ENCODE measurements around the gene AP1S1. TPM values are rescaled to one million over a fixed set of nuclear protein-coding genes. Genes with fewer than 3 reads are reported as not detected.
A peak's percentile ranks its signal among the peaks of the same experiment; 100 is the strongest.

AP1S1 gene
- total and polyA plus RNA-seq, 3 donors from 2014 or later, result 31.7 to 54.8 (median 46.3) TPM

GRCh38 chr7:101171442-101171837, 17.2 kb downstream of the AP1S1 start:
- H3K27me3 ChIP-seq, result no peaks in the 10 kb centered on the region
- no peak overlapping the region for H3K4me3 ChIP-seq
- no peak for TF ChIP-seq CTCF (IDR thresholded peaks at IDR 0.05)
- no peak for TF ChIP-seq POLR2A (IDR thresholded peaks at IDR 0.05)
- peaks cover 18% of the 10 kb centered on the region for H3K4me1 ChIP-seq
- intact Hi-C loops (cut with DNase I; ENCODE audit: low total_unique reads), result no loop called here
- H3K9me3 ChIP-seq, result no peaks in the 10 kb centered on the region
- H3K36me3 ChIP-seq (ENCODE audit: low read depth, missing control alignments), result no peaks in the 10 kb centered on the region
- DNase-seq, result no peak
- H3K27ac ChIP-seq, result no peak overlapping the region
- WGBS, 2 donors, result 0 to 1% methylated on average over 12 to 13 of the region's 13 CpGs

GRCh38 chr7:101172005-101172853, 18.0 kb downstream of the AP1S1 start:
- H3K27me3 ChIP-seq, result no peaks in the 10 kb centered on the region
- DNase-seq, result no peak
- H3K4me3 ChIP-seq, result peak overlapping the region in 1 of 2 donors; percentile 11
- 1 to 3% methylated on average over 4 to 63 of the region's 79 CpGs for WGBS, 2 donors
- no peaks in the 10 kb centered on the region for H3K36me3 ChIP-seq (ENCODE audit: low read depth, missing control alignments)
- no peak for TF ChIP-seq CTCF (IDR thresholded peaks at IDR 0.05)
- no peak for TF ChIP-seq POLR2A (IDR thresholded peaks at IDR 0.05)
- H3K9me3 ChIP-seq, result no peaks in the 10 kb centered on the region
- intact Hi-C loops (cut with DNase I; ENCODE audit: low total_unique reads), result no loop called here
- H3K27ac ChIP-seq, result no peak overlapping the region
- peaks cover 18% of the 10 kb centered on the region for H3K4me1 ChIP-seq

- H3K27me3 ChIP-seq, result no peaks in the 10 kb centered on the region
- TF ChIP-seq POLR2A (IDR thresholded peaks at IDR 0.05), result no peak
- TF ChIP-seq CTCF (IDR thresholded peaks at IDR 0.05), result no peak
- no peaks in the 10 kb centered on the region for H3K9me3 ChIP-seq
- DNase-seq, result peak; percentile 80
- WGBS, 2 donors, result 1 to 2% methylated on average over 21 to 28 of the region's 53 CpGs
- H3K36me3 ChIP-seq (ENCODE audit: low read depth, missing control alignments), result no peaks in the 10 kb centered on the region
- intact Hi-C loops (cut with DNase I; ENCODE audit: low total_unique reads), result no loop called here
- H3K4me3 ChIP-seq, result no peak overlapping the region
- H3K27ac ChIP-seq, result no peak overlapping the region
- H3K4me1 ChIP-seq, result peaks cover 18% of the 10 kb centered on the region
Observed at GRCh38 chr7:101172854-101173751, 18.8 kb downstream of the AP1S1 start.

GRCh38 chr7:101173752-101174244, 19.5 kb downstream of the AP1S1 start:
- Histone ChIP-seq H3K4me3 (peak overlapping the region in 1 of 2 donors; percentile 7), H3K4me1 (peaks cover 18% of the 10 kb centered on the region), H3K27me3 (no peaks in the 10 kb centered on the region), H3K27ac (no peak overlapping the region), H3K9me3 (no peaks in the 10 kb centered on the region), H3K36me3 (ENCODE audit: low read depth, missing control alignments) (no peaks in the 10 kb centered on the region)
- TF ChIP-seq POLR2A (IDR thresholded peaks at IDR 0.05) (no peak), CTCF (IDR thresholded peaks at IDR 0.05) (no peak)
- WGBS, 2 donors, result 3% methylated on average over 12 to 16 of the region's 16 CpGs
- intact Hi-C loops (cut with DNase I; ENCODE audit: low total_unique reads), result no loop called here
- peak; percentile 63 for DNase-seq

All from testis (tissue), 3 donors.